GM19099 (cell line): ENCODE measurements around the gene CORO1C.
A peak's percentile ranks its signal among the peaks of the same experiment; 100 is the strongest.

ENCODE experiments used
- POLR2A ChIP-seq: IDR thresholded peaks from 3 replicates; pipeline ENCODE4 v1.6.1; 2011; ENCODE audit warnings: low read depth; ENCODE audit not compliant: insufficient read length; ENCODE audit errors: extremely low read depth

The CORO1C gene

DNA sequence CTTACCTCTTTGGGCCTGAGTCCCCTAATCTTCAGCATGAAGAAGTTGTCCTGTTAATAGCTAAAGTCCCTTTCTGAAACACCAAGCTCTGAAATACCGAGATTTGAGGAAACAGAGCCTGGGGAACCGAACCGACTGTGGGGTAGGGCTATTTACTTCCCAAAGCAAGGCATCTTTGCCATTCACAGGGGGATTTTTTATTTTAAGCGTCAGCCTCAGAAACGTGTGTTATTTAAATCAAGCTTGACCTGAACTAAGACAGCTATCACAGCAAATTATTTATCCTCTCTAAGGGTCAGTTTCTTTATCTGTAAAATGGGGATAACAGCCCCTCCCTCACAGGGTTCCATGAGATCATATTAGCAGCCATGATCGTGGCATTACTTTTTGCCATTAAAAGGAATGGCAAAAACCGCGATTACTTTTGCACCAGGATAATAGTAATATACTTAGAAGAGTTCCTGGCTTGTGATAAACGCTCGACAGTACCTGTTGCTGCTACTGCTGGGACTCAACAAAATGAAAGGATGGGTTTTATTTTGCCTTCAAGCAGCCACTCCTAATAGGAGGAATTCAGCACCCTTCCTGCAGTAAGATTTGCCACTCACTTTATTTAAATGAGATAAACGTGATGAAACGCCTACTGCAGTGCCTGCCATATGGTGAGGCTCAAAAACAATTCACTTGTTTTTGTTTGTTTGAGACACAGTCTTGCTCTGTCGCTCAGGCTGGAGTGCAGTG, 1.3 kb upstream of the CORO1C start:
- TF ChIP-seq POLR2A = no peak

DNA sequence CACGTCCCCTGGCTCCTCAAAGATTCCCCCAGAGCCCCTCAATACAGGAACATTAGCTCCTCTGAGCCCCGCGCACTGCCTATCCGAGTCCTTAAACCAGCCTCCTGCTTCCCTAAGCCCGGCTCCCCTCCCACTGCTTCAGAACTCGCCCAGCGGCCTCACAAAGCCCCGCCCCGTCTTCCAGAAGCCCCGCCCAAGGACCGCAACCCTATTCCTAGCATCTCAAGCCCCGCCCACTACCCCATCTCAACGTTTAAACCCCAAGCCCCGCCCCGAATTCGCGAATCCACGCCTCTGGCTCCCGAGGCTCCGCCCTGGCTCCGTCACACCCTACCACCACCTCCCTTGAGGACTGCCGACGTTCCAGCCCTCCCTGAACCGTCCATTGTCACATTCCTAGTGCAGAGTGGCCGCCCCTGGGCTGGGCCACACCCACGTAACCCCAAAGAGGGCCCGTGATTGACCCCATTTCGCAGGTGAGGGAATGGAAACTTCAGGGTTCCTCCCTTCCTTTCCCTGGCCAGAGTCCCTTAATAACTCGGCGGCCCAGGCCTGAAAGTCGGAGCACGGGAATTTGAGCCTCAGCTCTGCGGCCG, 646 bp upstream of the CORO1C start:
- TF ChIP-seq POLR2A = no peak

DNA sequence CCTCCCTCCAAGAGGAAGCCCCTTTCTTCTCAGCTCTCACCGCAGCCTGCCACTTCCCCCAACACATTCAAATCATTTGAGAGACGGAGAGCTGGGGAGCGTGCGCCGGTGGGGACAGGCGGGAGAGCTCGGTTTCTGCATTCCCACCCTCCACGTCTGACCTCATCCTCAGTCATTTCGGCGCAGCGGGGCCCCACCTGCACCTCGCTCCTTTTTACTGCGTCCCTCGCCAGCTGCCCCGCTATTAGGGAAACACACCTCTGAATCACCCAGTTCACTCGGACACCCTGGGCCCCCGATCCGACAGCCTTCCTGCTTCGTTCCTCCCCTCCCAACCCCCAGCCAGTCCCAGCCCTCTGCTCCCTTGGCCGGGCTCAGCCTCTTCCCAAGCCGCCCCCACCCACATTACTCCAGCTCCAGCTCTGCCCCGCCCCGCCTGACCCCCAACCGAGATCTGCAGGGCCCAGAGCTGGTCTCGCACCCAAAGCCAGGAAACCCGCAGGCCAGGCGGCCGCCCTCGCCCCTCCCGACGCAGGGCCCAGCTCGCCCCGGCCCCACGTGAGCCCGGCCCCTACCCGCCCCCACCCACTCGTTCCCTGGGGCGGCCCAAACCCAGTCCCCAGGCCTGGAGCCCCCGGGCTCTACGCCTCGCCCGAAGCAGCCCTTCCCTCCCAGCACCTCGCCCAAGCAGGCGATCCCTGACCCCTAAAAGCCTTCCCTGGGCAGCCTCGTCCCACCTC, 783 bp downstream of the CORO1C start:
- TF ChIP-seq POLR2A = peak; percentile 63

GRCh38 chr12:108729612-108730364, 1.5 kb downstream of the CORO1C start:
- no peak for TF ChIP-seq POLR2A

GRCh38 chr12:108728820-108729611, 2.3 kb downstream of the CORO1C start:
- no peak for TF ChIP-seq POLR2A

DNA sequence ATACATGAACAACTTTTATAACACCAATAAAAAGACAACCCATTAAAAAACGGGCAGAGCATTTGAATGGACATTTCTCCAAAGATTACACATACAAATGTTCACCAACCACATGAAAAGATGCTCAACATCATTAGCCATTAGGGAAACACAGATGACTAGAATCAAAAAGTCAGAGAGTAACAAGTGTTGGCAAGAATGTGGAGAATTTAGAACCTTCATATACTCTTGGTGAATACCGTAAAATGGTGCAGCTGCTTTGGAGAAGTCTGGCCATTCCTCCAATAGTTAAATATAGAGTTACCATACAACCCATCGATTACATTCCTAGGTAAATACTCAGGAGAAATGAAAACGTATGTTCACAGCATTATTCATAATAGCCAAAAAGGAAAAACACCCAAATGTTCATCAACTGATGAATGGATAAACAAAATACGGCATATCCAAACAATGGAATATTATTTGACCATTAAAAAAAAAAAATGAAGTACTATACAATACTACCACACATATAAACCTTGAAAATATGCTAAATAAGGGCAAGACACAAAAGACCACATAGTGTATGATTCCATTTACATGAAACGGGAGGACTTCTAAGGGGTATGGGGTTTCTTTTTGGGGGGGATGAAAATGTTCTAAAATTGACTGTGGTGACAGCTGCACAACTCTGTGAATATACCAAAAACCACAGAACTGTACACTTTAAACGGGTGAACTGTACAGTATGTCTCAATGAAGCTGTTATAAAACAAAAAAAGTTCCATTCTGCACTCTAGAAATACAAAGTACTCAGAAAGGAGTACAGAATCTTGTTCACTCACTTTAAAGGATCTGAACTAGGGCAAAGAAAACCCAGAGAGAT, 3.2 kb downstream of the CORO1C start:
- no peak for TF ChIP-seq POLR2A

GRCh38 chr12:108727161-108727560, 4.2 kb downstream of the CORO1C start:
- TF ChIP-seq POLR2A = no peak

DNA sequence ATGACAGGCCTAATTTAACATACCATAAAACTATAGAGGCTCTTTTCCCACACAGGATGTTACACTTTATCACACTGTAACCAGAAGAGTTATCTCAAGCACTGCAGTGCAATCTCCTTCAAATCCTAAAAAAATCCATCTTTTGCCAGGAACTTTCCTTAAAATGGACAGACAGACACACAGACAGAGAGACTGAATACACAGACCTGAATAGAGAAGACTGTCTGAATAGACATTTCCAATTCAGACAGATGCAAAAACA, 6.5 kb downstream of the CORO1C start:
- TF ChIP-seq POLR2A = no peak

DNA sequence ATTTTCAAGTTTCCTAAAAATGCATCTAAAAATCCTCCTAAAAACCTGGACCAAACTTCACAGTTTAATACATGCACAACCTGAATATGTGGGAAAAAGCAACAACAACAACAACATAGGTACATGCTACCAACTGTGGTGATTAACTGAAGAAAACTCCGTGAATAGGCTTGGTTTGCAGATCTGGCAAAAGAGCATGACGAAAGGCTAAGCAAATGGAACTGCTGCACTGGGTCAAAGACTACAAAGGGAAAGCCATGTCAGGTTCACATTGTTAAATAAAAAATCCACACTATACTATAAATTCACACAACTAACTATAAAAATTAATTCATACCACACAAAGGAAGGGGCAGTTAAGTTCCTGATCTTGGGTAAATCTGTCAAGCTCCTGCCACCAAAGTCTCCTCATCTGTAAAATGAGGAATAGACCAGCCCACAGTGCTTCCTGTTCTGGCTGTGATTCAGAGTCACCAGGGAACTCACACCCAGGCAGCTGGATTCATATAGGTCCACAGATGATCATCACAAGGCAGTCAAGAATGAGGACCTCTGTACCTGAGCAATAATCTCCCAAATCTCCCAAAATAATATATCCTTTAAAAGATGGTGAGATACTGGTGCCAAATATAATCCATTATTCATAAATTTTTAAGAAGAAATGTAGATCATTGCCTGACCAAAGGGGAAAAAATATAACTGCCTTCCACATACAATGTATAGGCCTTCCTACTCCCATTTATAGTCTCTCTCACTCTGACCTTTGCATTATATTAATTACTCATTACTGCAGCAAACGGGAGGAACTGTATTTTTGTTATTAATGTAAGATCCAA, 7.0 kb downstream of the CORO1C start:
- TF ChIP-seq POLR2A = no peak

DNA sequence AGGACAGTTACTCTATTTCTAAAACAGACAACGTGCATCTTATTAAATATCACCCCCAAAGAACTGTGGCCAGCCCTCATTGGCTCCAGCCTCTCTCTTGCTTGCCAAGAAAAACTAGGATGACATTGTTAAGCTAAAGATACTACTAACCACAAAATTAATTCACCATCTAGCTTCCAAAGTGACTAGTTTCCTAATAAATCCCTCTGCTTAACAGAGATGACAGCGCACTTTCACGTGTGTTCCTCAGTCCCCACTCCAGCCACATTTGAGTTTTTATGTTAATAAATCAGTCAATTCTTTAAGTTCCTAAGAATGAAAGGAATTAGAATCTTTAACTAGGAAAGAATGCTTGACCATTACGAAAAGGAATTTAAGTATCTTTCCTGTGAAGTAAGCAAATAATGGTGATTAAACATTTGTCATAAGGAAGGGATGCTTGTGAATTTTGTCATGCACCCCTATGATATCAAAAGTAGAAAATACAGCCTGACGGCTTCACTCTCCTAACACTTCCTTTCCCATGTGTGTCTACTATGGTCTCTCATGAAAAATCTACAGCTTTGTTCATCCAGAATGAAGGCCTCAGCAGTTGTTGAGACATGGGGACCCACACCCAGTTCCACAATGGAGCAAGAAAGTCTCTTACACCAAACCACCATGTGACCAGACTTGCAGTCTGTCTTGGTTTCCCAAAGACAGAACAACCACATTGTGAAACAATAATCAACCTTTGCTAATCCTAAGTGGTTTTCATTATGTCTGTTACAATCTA, 8.1 kb downstream of the CORO1C start:
- TF ChIP-seq POLR2A = no peak

- TF ChIP-seq POLR2A = no peak
These were observed 8.9 kb downstream of the CORO1C start for GRCh38 chr12:108722463-108722862.

- TF ChIP-seq POLR2A = no peak
These were observed 9.5 kb downstream of the CORO1C start for GRCh38 chr12:108721824-108722223.
